NB4 (cell line): Measurements from ENCODE around the gene PTGER2.

Experiments
- CTCF ChIP-seq: IDR thresholded peaks from one replicate; pipeline ENCODE4 v1.5.1; 2012; ENCODE audit warnings: low read depth, low read length
- MAX ChIP-seq: IDR thresholded peaks from 2 replicates; pipeline ENCODE4 v1.6.1; 2011; ENCODE audit warnings: low read depth, low read length
- MYC ChIP-seq: IDR thresholded peaks from 2 replicates; pipeline ENCODE4 v1.6.1; 2011; ENCODE audit warnings: low read depth, low read length
- POLR2A ChIP-seq: IDR thresholded peaks from 2 replicates; pipeline ENCODE4 v1.6.1; 2011; ENCODE audit warnings: mild to moderate bottlenecking; ENCODE audit not compliant: insufficient read length; ENCODE audit errors: extremely low read depth

GRCh38 chr14:52342849-52343596 is 28.9 kb downstream of the PTGER2 start:
- no peak for TF ChIP-seq CTCF
- TF ChIP-seq POLR2A = no peak
- TF ChIP-seq MAX = no peak
- TF ChIP-seq MYC = no peak
